ENCODE results near the gene CLEC2D. TPM values are rescaled to one million over a fixed set of nuclear protein-coding genes. Genes with fewer than 3 reads are reported as not detected.
"Not testable (repeated sequence)": the region's sequence is repeated elsewhere in the genome, so short reads cannot be mapped to it uniquely, and the experiment has no call there.

CLEC2D gene
- total RNA-seq, 1 donor from 2014 or later: 420 TPM

GRCh38 chr12:9697619-9698018 lies 28.1 kb downstream of the CLEC2D start:
- intact Hi-C loops (cut with micrococcal nuclease): no loop called here

GRCh38 chr12:9698681-9699080 lies 29.2 kb downstream of the CLEC2D start:
- intact Hi-C loops (cut with micrococcal nuclease): no loop called here

GRCh38 chr12:9699269-9699897 lies 29.9 kb downstream of the CLEC2D start:
- intact Hi-C loops (cut with micrococcal nuclease): no loop called here

GRCh38 chr12:9699898-9700605 lies 30.5 kb downstream of the CLEC2D start:
- intact Hi-C loops (cut with micrococcal nuclease): loop anchor here (1.0 to 10.0 kb wide), 2 partner anchors 8 to 335 kb away; no protein-coding TSS in a partner anchor

- intact Hi-C loops (cut with micrococcal nuclease): loop anchor here (1.0 to 10.0 kb wide), 2 partner anchors 8 to 336 kb away; no protein-coding TSS in a partner anchor
These were observed 31.1 kb downstream of the CLEC2D start for GRCh38 chr12:9700606-9700956.

GRCh38 chr12:9701380-9702154 lies 32.1 kb downstream of the CLEC2D start:
- intact Hi-C loops (cut with micrococcal nuclease): loop anchor here (1.0 to 10.0 kb wide), 3 partner anchors 27 to 337 kb away; no protein-coding TSS in a partner anchor

- intact Hi-C loops (cut with micrococcal nuclease): loop anchor here (1.0 to 10.0 kb wide), 3 partner anchors 28 to 337 kb away; no protein-coding TSS in a partner anchor
These were observed 32.7 kb downstream of the CLEC2D start for GRCh38 chr12:9702255-9702654.

- intact Hi-C loops (cut with micrococcal nuclease): loop anchor here (10.0 kb wide), 1 partner anchor 340 kb away; no protein-coding TSS in a partner anchor
These were observed 35.0 kb downstream of the CLEC2D start for GRCh38 chr12:9704561-9704960.

- intact Hi-C loops (cut with micrococcal nuclease): loop anchor here (1.0 to 10.0 kb wide), 2 partner anchors 32 to 341 kb away; no protein-coding TSS in a partner anchor
These were observed 36.7 kb downstream of the CLEC2D start for GRCh38 chr12:9706086-9706685.

GRCh38 chr12:9707356-9707755 lies 37.8 kb downstream of the CLEC2D start:
- intact Hi-C loops (cut with micrococcal nuclease): loop anchor here (10.0 kb wide), 1 partner anchor 343 kb away; no protein-coding TSS in a partner anchor

GRCh38 chr12:9707864-9708808 lies 38.6 kb downstream of the CLEC2D start:
- intact Hi-C loops (cut with micrococcal nuclease): loop anchor here (1.0 to 10.0 kb wide), 7 partner anchors 20 to 377 kb away; no protein-coding TSS in a partner anchor

- intact Hi-C loops (cut with micrococcal nuclease): loop anchor here (1.0 to 10.0 kb wide), 7 partner anchors 21 to 378 kb away; no protein-coding TSS in a partner anchor
These were observed 39.3 kb downstream of the CLEC2D start for GRCh38 chr12:9708853-9709252.

GRCh38 chr12:9710584-9711375 lies 41.3 kb downstream of the CLEC2D start:
- intact Hi-C loops (cut with micrococcal nuclease): no loop called here

- intact Hi-C loops (cut with micrococcal nuclease): no loop called here
These were observed 42.2 kb downstream of the CLEC2D start for GRCh38 chr12:9711664-9712063.

- intact Hi-C loops (cut with micrococcal nuclease): not testable (repeated sequence)
These were observed 43.6 kb downstream of the CLEC2D start for GRCh38 chr12:9713032-9713558.

GRCh38 chr12:9717070-9717925 lies 47.8 kb downstream of the CLEC2D start:
- intact Hi-C loops (cut with micrococcal nuclease): loop anchor here (1.0 kb wide), 1 partner anchor 8 kb away; no protein-coding TSS in a partner anchor

GRCh38 chr12:9718968-9719367 lies 49.5 kb downstream of the CLEC2D start:
- intact Hi-C loops (cut with micrococcal nuclease): no loop called here

GRCh38 chr12:9719790-9720189 lies 50.3 kb downstream of the CLEC2D start:
- intact Hi-C loops (cut with micrococcal nuclease): no loop called here

All from T-helper 1 cell treated with Interleukin-12 subunit alpha and Interleukin-12 subunit beta and Interleukin-4 antibody, amounts not matched to agents 30 ng/mL and 1 ng/mL, for 36 hours (primary cell).